ENCODE results near the gene ZBTB8A.
"Not testable (repeated sequence)": the region's sequence is repeated elsewhere in the genome, so short reads cannot be mapped to it uniquely, and the experiment has no call there.

Gene ZBTB8A

DNA sequence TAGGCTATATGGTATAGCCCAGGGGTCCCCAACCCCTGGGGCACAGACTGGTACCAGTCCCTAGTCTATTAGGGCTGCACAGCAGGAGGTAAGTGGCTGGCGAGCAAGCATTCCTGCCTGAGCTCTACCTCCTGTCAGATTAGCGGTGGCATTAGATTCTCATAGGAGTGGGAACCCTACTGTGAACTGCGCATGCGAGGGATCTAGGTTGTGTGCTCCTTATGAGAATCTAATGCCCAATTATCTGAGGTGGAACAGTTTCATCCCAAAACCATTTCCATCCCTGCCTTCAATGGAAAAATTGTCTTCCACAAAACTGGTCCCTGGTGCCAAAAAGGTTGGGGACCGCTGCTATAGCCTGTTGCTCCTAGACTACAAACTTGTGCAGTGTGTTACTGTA, 22.8 kb upstream of the ZBTB8A start:
- Histone ChIP-seq H3K27me3 (ENCODE audit: control insufficient read depth, insufficient read depth, low read length) (no peaks in the 10 kb centered on the region), H3K4me1 (no peaks in the 10 kb centered on the region), H3K36me3 (ENCODE audit: control insufficient read depth, insufficient read depth, low read length) (no peaks in the 10 kb centered on the region), H3K4me2 (ENCODE audit: low read length) (no peak overlapping the region), H2AFZ (no peak overlapping the region), H3K9me3 (ENCODE audit: control insufficient read depth, low read length) (no peaks in the 10 kb centered on the region), H3K79me2 (no peaks in the 10 kb centered on the region), H3K4me3 (ENCODE audit: low read depth, low read length) (no peak overlapping the region), H3K9ac (no peak overlapping the region), H3K27ac (no peak overlapping the region)
- no peak for TF ChIP-seq CTCF (IDR thresholded peaks at IDR 0.05)

GRCh38 chr1:32518976-32519375, 20.3 kb upstream of the ZBTB8A start:
- Histone ChIP-seq H3K4me1 (no peaks in the 10 kb centered on the region), H3K4me3 (ENCODE audit: low read depth, low read length) (no peak overlapping the region), H3K27ac (no peak overlapping the region), H3K36me3 (ENCODE audit: control insufficient read depth, insufficient read depth, low read length) (no peaks in the 10 kb centered on the region), H3K4me2 (ENCODE audit: low read length) (no peak overlapping the region), H3K79me2 (no peaks in the 10 kb centered on the region), H3K27me3 (ENCODE audit: control insufficient read depth, insufficient read depth, low read length) (no peaks in the 10 kb centered on the region), H3K9me3 (ENCODE audit: control insufficient read depth, low read length) (no peaks in the 10 kb centered on the region), H2AFZ (no peak overlapping the region), H3K9ac (no peak overlapping the region)
- TF ChIP-seq CTCF (IDR thresholded peaks at IDR 0.05) = no peak

DNA sequence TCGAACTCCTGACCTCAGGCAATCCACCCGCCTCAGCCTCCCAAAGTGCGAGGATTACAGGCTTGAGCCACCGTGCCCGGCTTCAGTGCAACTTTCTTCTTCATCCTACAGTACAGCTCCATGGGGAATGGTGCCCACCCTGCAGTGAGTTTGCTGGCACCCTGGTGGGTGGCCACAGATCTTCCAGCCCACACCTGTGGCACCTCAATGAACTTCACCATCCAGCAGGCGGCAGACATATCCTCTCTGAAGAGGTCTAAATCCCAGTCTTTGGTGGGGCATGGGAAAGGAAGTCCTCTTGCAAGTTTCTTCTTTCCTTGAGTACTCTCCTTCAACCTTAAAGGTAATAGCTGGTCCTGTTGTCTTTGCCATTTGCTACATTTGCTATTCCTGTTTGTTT, 18.1 kb upstream of the ZBTB8A start:
- H3K9me3 ChIP-seq (ENCODE audit: control insufficient read depth, low read length) = no peaks in the 10 kb centered on the region
- H3K4me3 ChIP-seq (ENCODE audit: low read depth, low read length) = no peak overlapping the region
- H3K79me2 ChIP-seq = no peaks in the 10 kb centered on the region
- H3K27ac ChIP-seq = no peak overlapping the region
- no peak overlapping the region for H3K4me2 ChIP-seq (ENCODE audit: low read length)
- no peaks in the 10 kb centered on the region for H3K36me3 ChIP-seq (ENCODE audit: control insufficient read depth, insufficient read depth, low read length)
- no peaks in the 10 kb centered on the region for H3K4me1 ChIP-seq
- H3K9ac ChIP-seq = no peak overlapping the region
- H2AFZ ChIP-seq = no peak overlapping the region
- TF ChIP-seq CTCF (IDR thresholded peaks at IDR 0.05) = no peak
- no peaks in the 10 kb centered on the region for H3K27me3 ChIP-seq (ENCODE audit: control insufficient read depth, insufficient read depth, low read length)

DNA sequence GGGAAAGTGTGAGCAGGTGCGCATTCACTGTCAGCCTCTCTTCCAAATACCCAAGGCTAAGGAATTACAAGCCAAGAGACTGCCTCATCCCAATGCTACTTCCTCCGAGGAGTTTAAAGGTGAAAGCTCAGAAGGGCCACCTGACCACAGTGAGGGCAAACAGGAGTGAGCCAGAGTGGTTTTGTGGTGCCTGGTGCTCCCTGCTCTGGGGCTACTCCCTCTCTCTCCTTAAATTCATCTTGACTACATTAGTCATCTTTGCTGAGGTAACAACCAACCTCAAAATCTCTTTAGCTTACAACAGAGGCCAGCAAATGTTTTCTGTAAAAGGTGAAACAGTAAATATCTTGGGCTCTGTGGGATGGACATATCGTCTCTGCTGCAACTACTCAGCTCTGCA, 14.2 kb upstream of the ZBTB8A start:
- Histone ChIP-seq H3K9ac (no peak overlapping the region), H3K4me1 (no peaks in the 10 kb centered on the region), H3K9me3 (ENCODE audit: control insufficient read depth, low read length) (no peaks in the 10 kb centered on the region), H3K27ac (no peak overlapping the region), H3K36me3 (ENCODE audit: control insufficient read depth, insufficient read depth, low read length) (no peaks in the 10 kb centered on the region), H3K4me2 (ENCODE audit: low read length) (no peak overlapping the region), H3K4me3 (ENCODE audit: low read depth, low read length) (no peak overlapping the region), H3K79me2 (no peaks in the 10 kb centered on the region), H3K27me3 (ENCODE audit: control insufficient read depth, insufficient read depth, low read length) (no peaks in the 10 kb centered on the region), H2AFZ (no peak overlapping the region)
- no peak for TF ChIP-seq CTCF (IDR thresholded peaks at IDR 0.05)

GRCh38 chr1:32525661-32526444, 13.4 kb upstream of the ZBTB8A start:
- no peak overlapping the region for H2AFZ ChIP-seq
- H3K9me3 ChIP-seq (ENCODE audit: control insufficient read depth, low read length) = no peaks in the 10 kb centered on the region
- H3K4me3 ChIP-seq (ENCODE audit: low read depth, low read length) = no peak overlapping the region
- no peak overlapping the region for H3K27ac ChIP-seq
- H3K79me2 ChIP-seq = no peaks in the 10 kb centered on the region
- H3K4me1 ChIP-seq = no peaks in the 10 kb centered on the region
- no peak overlapping the region for H3K9ac ChIP-seq
- no peak for TF ChIP-seq CTCF (IDR thresholded peaks at IDR 0.05)
- no peaks in the 10 kb centered on the region for H3K27me3 ChIP-seq (ENCODE audit: control insufficient read depth, insufficient read depth, low read length)
- H3K36me3 ChIP-seq (ENCODE audit: control insufficient read depth, insufficient read depth, low read length) = no peaks in the 10 kb centered on the region
- no peak overlapping the region for H3K4me2 ChIP-seq (ENCODE audit: low read length)

- not testable (repeated sequence) for H2AFZ ChIP-seq; H3K9me3 ChIP-seq (ENCODE audit: control insufficient read depth, low read length); H3K4me3 ChIP-seq (ENCODE audit: low read depth, low read length); H3K27me3 ChIP-seq (ENCODE audit: control insufficient read depth, insufficient read depth, low read length); H3K79me2 ChIP-seq; H3K27ac ChIP-seq; H3K36me3 ChIP-seq (ENCODE audit: control insufficient read depth, insufficient read depth, low read length); H3K4me2 ChIP-seq (ENCODE audit: low read length); H3K4me1 ChIP-seq; H3K9ac ChIP-seq
These were observed 10.7 kb upstream of the ZBTB8A start for GRCh38 chr1:32528550-32528949.

All from parathyroid adenoma (tissue), 2 donors.